AG09309 (cell line): Measurements from ENCODE around the gene ELAVL1.
A peak's percentile ranks its signal among the peaks of the same experiment; 100 is the strongest.

Experiments used
- DNase-seq: peaks from one replicate; pipeline ENCODE4 v3.0.0-alpha.2; 2010; ENCODE audit warnings: low read depth
- H3K4me3 ChIP-seq: 2 replicates; pipeline ENCODE4 v1.5.1; 2011; ENCODE audit warnings: mild to moderate bottlenecking, low read depth, low read length, moderate library complexity; ENCODE audit not compliant: control insufficient read depth
- CTCF ChIP-seq: IDR thresholded peaks from 2 replicates; pipeline ENCODE4 v1.5.1; 2011; ENCODE audit warnings: mild to moderate bottlenecking, low read depth, low read length, inconsistent platforms; ENCODE audit not compliant: insufficient read depth, control insufficient read depth; ENCODE audit errors: missing control alignments

Gene ELAVL1

GRCh38 chr19:7923295-7924191 is 81.9 kb downstream of the ELAVL1 start:
- DNase-seq: no peak
- no peak for TF ChIP-seq CTCF
- no peak overlapping the region for H3K4me3 ChIP-seq

GRCh38 chr19:7922836-7923195 is 82.6 kb downstream of the ELAVL1 start:
- no peak for TF ChIP-seq CTCF
- DNase-seq: no peak
- no peak overlapping the region for H3K4me3 ChIP-seq

GRCh38 chr19:7921967-7922835 is 83.2 kb downstream of the ELAVL1 start:
- TF ChIP-seq CTCF: no peak

GRCh38 chr19:7921302-7921966 is 84.0 kb downstream of the ELAVL1 start:
- no peak for TF ChIP-seq CTCF
- DNase-seq: no peak
- peak overlapping the region; percentile 51 for H3K4me3 ChIP-seq

More at GRCh38 chr19:7921967-7922835, 83.2 kb downstream of the ELAVL1 start:
- peak overlapping the region; percentile 51; the same call in 1 of the 2 replicates for H3K4me3 ChIP-seq
- no peak for DNase-seq

- H3K4me3 ChIP-seq: peak overlapping the region; percentile 51
- no peak for TF ChIP-seq CTCF
- peak; percentile 86 for DNase-seq
Measured at GRCh38 chr19:7920519-7921301, 84.7 kb downstream of the ELAVL1 start.
